ENCODE measurements around the gene OTOS. TPM values are rescaled to one million over a fixed set of nuclear protein-coding genes. Genes with fewer than 3 reads are reported as not detected.

Gene OTOS
- total RNA-seq, 2 experiments from 2014 or later = not detected

GRCh38 chr2:240134956-240135520 lies 5.4 kb downstream of the OTOS start:
- intact Hi-C loops (cut with micrococcal nuclease) = no loop called here
- H3K27me3 Mint-ChIP-seq = no peaks in the 10 kb centered on the region
- ChIA-PET CTCF (interaction anchor here (0.9 to 1.1 kb wide), 4 partner anchors 9 to 114 kb away, joined by 3 to 4 read pairs (median 3); no protein-coding TSS in a partner anchor), POLR2A (interaction anchor here (0.6 kb wide), 1 partner anchor 20 kb away, joined by 3 read pairs; no protein-coding TSS in a partner anchor)
- no peak for ATAC-seq
- peaks cover 27% of the 10 kb centered on the region for H3K4me1 Mint-ChIP-seq (ENCODE audit: low read depth)
- H3K9me3 Mint-ChIP-seq = no peaks in the 10 kb centered on the region
- peak overlapping the region; percentile 84 for H3K27ac Mint-ChIP-seq
- H3K36me3 Mint-ChIP-seq (ENCODE audit: low read depth) = peaks cover 24% of the 10 kb centered on the region
- no peak for TF ChIP-seq CTCF (IDR thresholded peaks at IDR 0.05)
- peak overlapping the region; percentile 93 for H3K4me3 Mint-ChIP-seq
- DNase-seq = no peak

DNA sequence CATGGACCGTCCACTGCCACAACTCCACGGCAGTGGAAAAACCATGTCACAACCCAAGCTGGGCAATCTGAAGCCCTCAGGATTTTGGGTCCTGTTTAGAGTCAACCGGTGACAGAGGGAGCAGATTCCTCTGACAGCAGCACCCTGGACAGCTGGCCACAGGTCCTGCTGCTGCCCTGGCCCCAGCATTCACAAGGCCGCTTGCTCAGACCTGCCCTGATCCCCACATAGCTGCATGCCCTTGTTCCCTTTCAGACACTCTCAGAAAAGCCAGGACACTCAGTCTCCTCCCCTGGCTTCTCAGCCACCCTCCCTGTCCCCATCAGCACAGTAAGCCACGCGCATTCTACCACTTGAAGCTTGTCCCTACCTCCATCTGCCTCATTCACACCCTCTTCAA lies 6.0 kb downstream of the OTOS start:
- intact Hi-C loops (cut with micrococcal nuclease) = no loop called here
- H3K27ac Mint-ChIP-seq = peak overlapping the region; percentile 68
- H3K4me3 Mint-ChIP-seq = peak overlapping the region; percentile 93
- CTCF ChIA-PET = interaction anchor here (1.2 kb wide), 1 partner anchor 9 kb away, joined by 3 read pairs; no protein-coding TSS in a partner anchor
- POLR2A ChIA-PET = no interaction called here
- peaks cover 27% of the 10 kb centered on the region for H3K4me1 Mint-ChIP-seq (ENCODE audit: low read depth)
- no peaks in the 10 kb centered on the region for H3K9me3 Mint-ChIP-seq
- no peaks in the 10 kb centered on the region for H3K27me3 Mint-ChIP-seq
- peaks cover 30% of the 10 kb centered on the region for H3K36me3 Mint-ChIP-seq (ENCODE audit: low read depth)
- ATAC-seq (no peak), DNase-seq (no peak)
- no peak for TF ChIP-seq CTCF (IDR thresholded peaks at IDR 0.05)

- Mint-ChIP-seq H3K27me3 (no peaks in the 10 kb centered on the region), H3K36me3 (ENCODE audit: low read depth) (peaks cover 33% of the 10 kb centered on the region), H3K4me3 (no peak overlapping the region), H3K9me3 (no peaks in the 10 kb centered on the region), H3K27ac (no peak overlapping the region), H3K4me1 (ENCODE audit: low read depth) (peaks cover 27% of the 10 kb centered on the region)
- POLR2A ChIA-PET = interaction anchor here (0.6 kb wide), 1 partner anchor 40 kb away, joined by 3 read pairs; no protein-coding TSS in a partner anchor
- ATAC-seq (no peak), DNase-seq (no peak)
- intact Hi-C loops (cut with micrococcal nuclease) = no loop called here
- CTCF ChIA-PET = interaction anchor here (1.2 to 1.8 kb wide), 2 partner anchors 10 to 72 kb away, joined by 3 to 7 read pairs; no protein-coding TSS in a partner anchor
- no peak for TF ChIP-seq CTCF (IDR thresholded peaks at IDR 0.05)
Measured at GRCh38 chr2:240133401-240133800, 7.1 kb downstream of the OTOS start.

DNA sequence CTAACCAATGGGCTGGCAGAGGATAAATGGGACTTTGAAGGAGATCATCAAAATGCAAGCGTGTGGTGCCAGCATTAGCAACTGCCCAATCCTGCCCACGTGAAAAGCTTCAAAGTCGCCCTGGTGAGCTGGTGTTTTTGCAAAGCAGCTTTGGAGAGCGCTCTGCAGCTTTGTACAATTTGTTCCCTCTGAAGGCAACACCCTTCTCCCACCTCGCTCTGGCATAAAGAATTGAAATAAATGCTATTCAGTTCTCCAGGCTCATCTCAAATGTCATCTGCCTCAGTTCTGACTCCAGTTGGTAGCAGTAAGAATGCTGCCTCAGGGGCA lies 7.8 kb downstream of the OTOS start:
- ATAC-seq (no peak), DNase-seq (no peak)
- no peak overlapping the region for H3K27ac Mint-ChIP-seq
- intact Hi-C loops (cut with micrococcal nuclease) = no loop called here
- no peak for TF ChIP-seq CTCF (IDR thresholded peaks at IDR 0.05)
- H3K27me3 Mint-ChIP-seq = no peaks in the 10 kb centered on the region
- H3K4me3 Mint-ChIP-seq = no peak overlapping the region
- H3K4me1 Mint-ChIP-seq (ENCODE audit: low read depth) = peaks cover 27% of the 10 kb centered on the region
- ChIA-PET POLR2A (no interaction called here), CTCF (interaction anchor here (1.8 kb wide), 1 partner anchor 71 kb away, joined by 7 read pairs; no protein-coding TSS in a partner anchor)
- no peaks in the 10 kb centered on the region for H3K9me3 Mint-ChIP-seq
- H3K36me3 Mint-ChIP-seq (ENCODE audit: low read depth) = peaks cover 40% of the 10 kb centered on the region

DNA sequence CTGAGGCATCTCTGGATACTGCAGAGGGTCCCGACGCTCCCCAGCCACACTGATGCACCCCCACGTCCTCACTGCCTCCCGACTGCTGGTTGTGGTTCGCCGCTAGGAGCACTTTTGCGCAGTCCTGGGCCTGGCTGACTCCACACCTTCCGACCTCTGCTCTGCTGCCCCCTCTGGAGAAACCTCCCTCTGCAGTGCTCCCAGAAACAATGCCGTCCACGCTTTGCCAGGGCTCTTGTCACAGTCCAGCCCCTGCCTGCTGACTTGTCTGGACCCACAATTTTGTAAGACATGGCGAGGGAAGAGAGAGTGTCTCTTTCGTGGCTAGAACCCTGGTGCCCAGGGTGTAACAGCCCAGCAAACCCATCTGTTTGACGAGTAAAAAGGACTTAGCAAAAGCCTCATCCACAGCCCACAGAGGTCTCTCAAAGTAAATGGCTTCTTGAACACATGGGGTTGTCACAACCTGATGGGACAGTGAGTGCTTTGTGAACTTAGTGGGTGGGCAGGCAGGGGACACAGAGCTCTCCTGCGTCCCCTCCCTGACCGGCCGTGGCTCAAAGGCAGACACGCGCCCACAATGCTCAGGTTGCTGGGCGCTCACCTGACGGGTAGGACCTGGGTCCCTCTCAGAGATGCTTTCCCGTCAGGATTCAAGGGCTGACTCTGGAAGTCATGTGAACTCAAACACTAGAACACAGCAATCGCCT lies 8.4 kb downstream of the OTOS start:
- intact Hi-C loops (cut with micrococcal nuclease) = no loop called here
- Mint-ChIP-seq H3K27ac (no peak overlapping the region), H3K4me3 (no peak overlapping the region), H3K36me3 (ENCODE audit: low read depth) (peaks cover 44% of the 10 kb centered on the region), H3K9me3 (no peaks in the 10 kb centered on the region), H3K27me3 (no peaks in the 10 kb centered on the region), H3K4me1 (ENCODE audit: low read depth) (peaks cover 24% of the 10 kb centered on the region)
- no peak for ATAC-seq
- no peak for TF ChIP-seq CTCF (IDR thresholded peaks at IDR 0.05)
- ChIA-PET POLR2A (no interaction called here), CTCF (interaction anchor here (1.8 kb wide), 1 partner anchor 71 kb away, joined by 7 read pairs; no protein-coding TSS in a partner anchor)
- no peak for DNase-seq
